AG04450 (cell line): ENCODE results near the gene CNFN. TPM values are rescaled to one million over a fixed set of nuclear protein-coding genes. Genes with fewer than 3 reads are reported as not detected.

Experiments
- CTCF ChIA-PET: fragments of 300-600, 350-600 bp; formaldehyde crosslinking; extraction: SDS; loops from one replicate; lab custom pipeline; 2022; ENCODE audit warnings: antibody characterized with exemption, inconsistent platforms; lab: Charles Lee
- POLR2A ChIA-PET: fragments of 350-600 bp; formaldehyde crosslinking; extraction: SDS; loops from one replicate; lab custom pipeline; 2021; ENCODE audit warnings: antibody characterized with exemption, inconsistent platforms; lab: Yijun Ruan, JAX
- DNase-seq: peaks from one replicate; pipeline ENCODE4 v3.0.0-alpha.2; 2011; ENCODE audit warnings: low read depth, low spot score
- H3K27ac ChIP-seq: one replicate; pipeline ENCODE4 v1.5.1; 2012; ENCODE audit warnings: low read depth, low read length, control low read depth
- H3K27me3 ChIP-seq: one replicate; pipeline ENCODE4 v1.6.0; 2012; ENCODE audit warnings: low read length; ENCODE audit not compliant: control insufficient read depth, insufficient read depth
- H3K4me3 ChIP-seq: 2 replicates; pipeline ENCODE4 v1.5.1; 2011; ENCODE audit warnings: mild to moderate bottlenecking, low read depth, low read length, control low read depth
- H3K9me3 ChIP-seq: 2 replicates; pipeline ENCODE4 v1.5.1; 2012; ENCODE audit warnings: low read length; ENCODE audit not compliant: control insufficient read depth, insufficient read depth
- CTCF ChIP-seq: IDR thresholded peaks from 2 replicates; pipeline ENCODE4 v1.5.1; 2011; ENCODE audit warnings: low read depth, low read length, control low read depth, inconsistent platforms
- polyA plus RNA-seq: library from polyadenylated mRNA; depleted of rRNA; stranded (reverse); fragments of >200 nt; gene quantifications from 2 replicates; pipeline ENCODE4 v1.2.3, GENCODE V29; 2011

Gene CNFN
- polyA plus RNA-seq, 1 experiment, result 0.20 TPM

DNA sequence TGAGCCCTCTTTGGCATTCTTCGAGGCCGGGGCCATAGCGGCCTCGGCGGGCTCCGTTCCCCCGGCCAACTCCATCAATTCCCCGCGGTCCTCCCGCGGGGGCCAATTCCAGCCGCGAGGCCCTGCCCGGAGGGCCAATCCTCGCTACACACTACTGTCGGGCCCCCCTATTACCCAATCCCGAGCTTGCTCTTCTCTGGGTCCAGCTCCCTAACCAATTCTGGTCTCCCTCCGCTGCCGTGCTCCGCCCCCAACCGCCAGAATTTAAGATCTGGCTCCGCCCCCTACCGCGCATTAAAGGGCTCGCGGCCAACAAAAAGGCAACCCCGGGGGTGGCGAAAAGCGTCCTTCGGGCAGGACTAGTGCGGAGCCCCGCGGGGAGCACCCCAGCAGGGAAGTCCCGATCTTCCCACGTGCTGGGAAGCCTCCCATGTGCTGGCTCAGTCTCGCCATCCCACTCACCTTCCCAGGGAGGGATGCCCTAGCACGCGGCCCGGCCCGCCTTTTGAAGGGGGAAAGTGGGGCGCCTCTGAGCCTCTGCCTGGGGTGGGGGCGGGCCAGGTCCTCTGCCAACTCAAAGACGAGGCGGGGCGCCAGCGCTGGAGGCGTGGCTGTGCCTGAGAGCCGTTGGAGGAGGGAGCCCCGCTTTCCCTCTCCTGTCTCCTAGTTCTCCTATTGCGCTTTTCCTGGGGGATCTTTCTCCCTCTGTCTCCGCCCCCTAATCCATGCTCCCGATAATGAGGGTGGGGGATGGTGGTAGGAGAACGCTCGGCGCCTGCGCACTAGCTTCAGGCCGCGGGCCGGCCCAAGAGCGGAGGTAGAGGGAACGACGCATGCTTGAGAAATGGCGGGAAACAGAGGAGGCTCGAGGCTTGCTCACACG is 33.6 kb upstream of the CNFN start:
- ChIA-PET CTCF (interaction anchor here (0.9 to 2.7 kb wide), 5 partner anchors 15 to 315 kb away, joined by 4 to 23 read pairs (median 7); no protein-coding TSS in a partner anchor), POLR2A (interaction anchor here (0.5 to 0.9 kb wide), 4 partner anchors 15 to 165 kb away, joined by 3 to 4 read pairs (median 3); no protein-coding TSS in a partner anchor)

GRCh38 chr19:42422901-42423461 is 32.9 kb upstream of the CNFN start:
- ChIA-PET CTCF (interaction anchor here (0.9 to 2.7 kb wide), 5 partner anchors 16 to 314 kb away, joined by 4 to 23 read pairs (median 7); no protein-coding TSS in a partner anchor), POLR2A (interaction anchor here (0.7 to 0.9 kb wide), 3 partner anchors 16 to 26 kb away, joined by 3 to 4 read pairs (median 3); no protein-coding TSS in a partner anchor)
- Histone ChIP-seq H3K27me3 (peaks cover 4% of the 10 kb centered on the region), H3K27ac (no peak overlapping the region), H3K4me3 (peak overlapping the region; percentile 74), H3K9me3 (peaks cover 10% of the 10 kb centered on the region)
- no peak for TF ChIP-seq CTCF
- no peak for DNase-seq

More for the DNA sequence above, 33.6 kb upstream of the CNFN start:
- Histone ChIP-seq H3K27ac (peak overlapping the region; percentile 61), H3K9me3 (peaks cover 10% of the 10 kb centered on the region), H3K27me3 (peaks cover 4% of the 10 kb centered on the region), H3K4me3 (peak overlapping the region; percentile 74)
- DNase-seq, result peak; percentile 85
- no peak for TF ChIP-seq CTCF

- ChIA-PET CTCF (interaction anchor here (1.1 to 1.5 kb wide), 2 partner anchors 22 to 314 kb away, joined by 3 to 4 read pairs; no protein-coding TSS in a partner anchor), POLR2A (no interaction called here)
- TF ChIP-seq CTCF, result no peak
- Histone ChIP-seq H3K27ac (no peak overlapping the region), H3K27me3 (peaks cover 4% of the 10 kb centered on the region), H3K9me3 (peaks cover 10% of the 10 kb centered on the region), H3K4me3 (peak overlapping the region; percentile 74)
- no peak for DNase-seq
Measured at GRCh38 chr19:42422092-42422900, 32.2 kb upstream of the CNFN start.

- POLR2A ChIA-PET, result no interaction called here
- Histone ChIP-seq H3K4me3 (no peak overlapping the region), H3K27me3 (peaks cover 4% of the 10 kb centered on the region), H3K9me3 (peaks cover 10% of the 10 kb centered on the region), H3K27ac (no peak overlapping the region)
- TF ChIP-seq CTCF, result no peak
- DNase-seq, result no peak
- CTCF ChIA-PET, result interaction anchor here (1.1 to 2.2 kb wide), 4 partner anchors 15 to 21 kb away, joined by 3 to 7 read pairs (median 4); no protein-coding TSS in a partner anchor
Measured at GRCh38 chr19:42421591-42422031, 31.5 kb upstream of the CNFN start.
